H1 (cell line): ENCODE results near the gene ASS1.

Source experiments
- CTCF ChIP-seq, 3 experiments: IDR thresholded peaks; 1 replicate in 2 of 3; 2 replicates in 1 of 3; pipeline versions ENCODE4 v1.5.1 to v1.6.1; 2011; ENCODE audit warnings: low read length in 3 of 3, mild to moderate bottlenecking in 3 of 3, inconsistent platforms in 2 of 3, low read depth in 1 of 3, moderate library complexity in 1 of 3; ENCODE audit not compliant: insufficient read depth in 1 of 3; ENCODE audit errors: control extremely low read depth in 1 of 3
- EP300 ChIP-seq, 2 experiments: IDR thresholded peaks; 1 replicate in 1 of 2; 2 replicates in 1 of 2; pipeline ENCODE4 v1.6.1; 2011 to 2012; ENCODE audit warnings: low read depth in 2 of 2, low read length in 2 of 2, mild to moderate bottlenecking in 2 of 2, borderline replicate concordance in 1 of 2, inconsistent platforms in 1 of 2, moderate library complexity in 1 of 2
- HDAC2 ChIP-seq, 2 experiments: fragments of 300-600 bp in 1 of 2; sonication (generic) in 1 of 2; IDR thresholded peaks; 2 replicates each; pipeline ENCODE4 v1.6.1; 2011 to 2012; ENCODE audit warnings: low read depth in 2 of 2, low read length in 2 of 2, mild to moderate bottlenecking in 2 of 2, moderate library complexity in 2 of 2, borderline replicate concordance in 1 of 2, inconsistent platforms in 1 of 2
- RFX5 ChIP-seq: IDR thresholded peaks from 2 replicates; pipeline ENCODE4 v1.6.1; 2011; ENCODE audit warnings: low read depth, low read length, improper control_type of control experiment, borderline replicate concordance
- SAP30 ChIP-seq: fragments of 300-600 bp; sonication (generic); IDR thresholded peaks from 2 replicates; pipeline ENCODE4 v1.7.1; 2012; ENCODE audit warnings: low read length, moderate library complexity, mild to moderate bottlenecking, inconsistent platforms; ENCODE audit not compliant: insufficient read depth, insufficient replicate concordance
- TBP ChIP-seq: IDR thresholded peaks from 2 replicates; pipeline ENCODE4 v1.6.1; 2011; ENCODE audit warnings: low read depth, low read length, improper control_type of control experiment
- TEAD4 ChIP-seq: IDR thresholded peaks from 2 replicates; pipeline ENCODE4 v1.6.1; 2012; ENCODE audit warnings: low read depth, low read length, inconsistent platforms, mixed read lengths
- TF ChIP-seq, protein P1 (sequence below): fragments of 300-600 bp; sonication (generic); IDR thresholded peaks from 2 replicates; pipeline ENCODE4 v1.7.1; 2012; ENCODE audit warnings: low read length, moderate library complexity, mild to moderate bottlenecking, inconsistent platforms; ENCODE audit not compliant: insufficient replicate concordance

DNA sequence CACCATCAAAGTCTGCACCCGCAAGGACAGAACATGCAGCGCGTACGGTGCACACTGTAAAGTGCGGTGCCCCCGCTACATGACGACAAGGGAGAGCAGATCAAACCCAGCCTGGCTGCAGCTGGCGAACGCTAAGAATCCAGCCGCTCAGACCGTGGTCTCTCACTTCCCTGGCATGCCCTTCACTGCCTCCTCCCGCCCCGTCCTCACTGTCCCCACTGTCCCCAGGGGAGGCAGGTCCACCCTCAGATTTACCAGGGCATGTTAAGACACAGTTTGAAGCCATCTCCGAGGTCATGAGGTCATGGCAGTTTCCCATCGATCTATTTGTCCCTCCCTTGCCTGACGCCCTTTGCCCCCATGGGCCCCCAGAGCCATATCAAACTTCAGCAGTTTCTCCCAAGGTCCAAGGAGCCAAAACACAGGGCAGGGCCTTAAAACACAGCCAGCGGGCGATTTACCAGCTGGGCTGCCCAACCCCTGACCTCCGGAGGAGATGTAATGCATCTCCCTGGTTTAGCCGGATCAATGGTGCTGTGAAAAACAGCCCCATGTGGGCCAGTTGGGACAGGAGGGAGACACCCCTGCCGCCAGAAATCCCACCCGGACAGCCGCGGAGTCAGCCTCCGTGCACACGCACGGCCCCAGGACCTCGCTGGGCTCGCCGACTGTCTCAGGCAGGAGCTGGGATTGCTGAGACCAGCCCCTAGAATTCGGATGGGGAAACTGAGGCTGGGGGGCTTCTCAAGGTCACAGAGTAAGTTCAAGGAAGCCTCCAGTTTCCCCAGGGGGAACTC, 82.3 kb downstream of the ASS1 start:
- no peak for TF ChIP-seq RFX5
- no peak for TF ChIP-seq TBP
- no peak for TF ChIP-seq CTCF (IDR thresholded peaks at IDR 0.05; ENCODE audit: control extremely low read depth in 1 of 3, insufficient read depth in 1 of 3, low read depth in 1 of 3, low read length in 3 of 3)
- no peak for TF ChIP-seq SAP30
- TF ChIP-seq, protein P1, sequence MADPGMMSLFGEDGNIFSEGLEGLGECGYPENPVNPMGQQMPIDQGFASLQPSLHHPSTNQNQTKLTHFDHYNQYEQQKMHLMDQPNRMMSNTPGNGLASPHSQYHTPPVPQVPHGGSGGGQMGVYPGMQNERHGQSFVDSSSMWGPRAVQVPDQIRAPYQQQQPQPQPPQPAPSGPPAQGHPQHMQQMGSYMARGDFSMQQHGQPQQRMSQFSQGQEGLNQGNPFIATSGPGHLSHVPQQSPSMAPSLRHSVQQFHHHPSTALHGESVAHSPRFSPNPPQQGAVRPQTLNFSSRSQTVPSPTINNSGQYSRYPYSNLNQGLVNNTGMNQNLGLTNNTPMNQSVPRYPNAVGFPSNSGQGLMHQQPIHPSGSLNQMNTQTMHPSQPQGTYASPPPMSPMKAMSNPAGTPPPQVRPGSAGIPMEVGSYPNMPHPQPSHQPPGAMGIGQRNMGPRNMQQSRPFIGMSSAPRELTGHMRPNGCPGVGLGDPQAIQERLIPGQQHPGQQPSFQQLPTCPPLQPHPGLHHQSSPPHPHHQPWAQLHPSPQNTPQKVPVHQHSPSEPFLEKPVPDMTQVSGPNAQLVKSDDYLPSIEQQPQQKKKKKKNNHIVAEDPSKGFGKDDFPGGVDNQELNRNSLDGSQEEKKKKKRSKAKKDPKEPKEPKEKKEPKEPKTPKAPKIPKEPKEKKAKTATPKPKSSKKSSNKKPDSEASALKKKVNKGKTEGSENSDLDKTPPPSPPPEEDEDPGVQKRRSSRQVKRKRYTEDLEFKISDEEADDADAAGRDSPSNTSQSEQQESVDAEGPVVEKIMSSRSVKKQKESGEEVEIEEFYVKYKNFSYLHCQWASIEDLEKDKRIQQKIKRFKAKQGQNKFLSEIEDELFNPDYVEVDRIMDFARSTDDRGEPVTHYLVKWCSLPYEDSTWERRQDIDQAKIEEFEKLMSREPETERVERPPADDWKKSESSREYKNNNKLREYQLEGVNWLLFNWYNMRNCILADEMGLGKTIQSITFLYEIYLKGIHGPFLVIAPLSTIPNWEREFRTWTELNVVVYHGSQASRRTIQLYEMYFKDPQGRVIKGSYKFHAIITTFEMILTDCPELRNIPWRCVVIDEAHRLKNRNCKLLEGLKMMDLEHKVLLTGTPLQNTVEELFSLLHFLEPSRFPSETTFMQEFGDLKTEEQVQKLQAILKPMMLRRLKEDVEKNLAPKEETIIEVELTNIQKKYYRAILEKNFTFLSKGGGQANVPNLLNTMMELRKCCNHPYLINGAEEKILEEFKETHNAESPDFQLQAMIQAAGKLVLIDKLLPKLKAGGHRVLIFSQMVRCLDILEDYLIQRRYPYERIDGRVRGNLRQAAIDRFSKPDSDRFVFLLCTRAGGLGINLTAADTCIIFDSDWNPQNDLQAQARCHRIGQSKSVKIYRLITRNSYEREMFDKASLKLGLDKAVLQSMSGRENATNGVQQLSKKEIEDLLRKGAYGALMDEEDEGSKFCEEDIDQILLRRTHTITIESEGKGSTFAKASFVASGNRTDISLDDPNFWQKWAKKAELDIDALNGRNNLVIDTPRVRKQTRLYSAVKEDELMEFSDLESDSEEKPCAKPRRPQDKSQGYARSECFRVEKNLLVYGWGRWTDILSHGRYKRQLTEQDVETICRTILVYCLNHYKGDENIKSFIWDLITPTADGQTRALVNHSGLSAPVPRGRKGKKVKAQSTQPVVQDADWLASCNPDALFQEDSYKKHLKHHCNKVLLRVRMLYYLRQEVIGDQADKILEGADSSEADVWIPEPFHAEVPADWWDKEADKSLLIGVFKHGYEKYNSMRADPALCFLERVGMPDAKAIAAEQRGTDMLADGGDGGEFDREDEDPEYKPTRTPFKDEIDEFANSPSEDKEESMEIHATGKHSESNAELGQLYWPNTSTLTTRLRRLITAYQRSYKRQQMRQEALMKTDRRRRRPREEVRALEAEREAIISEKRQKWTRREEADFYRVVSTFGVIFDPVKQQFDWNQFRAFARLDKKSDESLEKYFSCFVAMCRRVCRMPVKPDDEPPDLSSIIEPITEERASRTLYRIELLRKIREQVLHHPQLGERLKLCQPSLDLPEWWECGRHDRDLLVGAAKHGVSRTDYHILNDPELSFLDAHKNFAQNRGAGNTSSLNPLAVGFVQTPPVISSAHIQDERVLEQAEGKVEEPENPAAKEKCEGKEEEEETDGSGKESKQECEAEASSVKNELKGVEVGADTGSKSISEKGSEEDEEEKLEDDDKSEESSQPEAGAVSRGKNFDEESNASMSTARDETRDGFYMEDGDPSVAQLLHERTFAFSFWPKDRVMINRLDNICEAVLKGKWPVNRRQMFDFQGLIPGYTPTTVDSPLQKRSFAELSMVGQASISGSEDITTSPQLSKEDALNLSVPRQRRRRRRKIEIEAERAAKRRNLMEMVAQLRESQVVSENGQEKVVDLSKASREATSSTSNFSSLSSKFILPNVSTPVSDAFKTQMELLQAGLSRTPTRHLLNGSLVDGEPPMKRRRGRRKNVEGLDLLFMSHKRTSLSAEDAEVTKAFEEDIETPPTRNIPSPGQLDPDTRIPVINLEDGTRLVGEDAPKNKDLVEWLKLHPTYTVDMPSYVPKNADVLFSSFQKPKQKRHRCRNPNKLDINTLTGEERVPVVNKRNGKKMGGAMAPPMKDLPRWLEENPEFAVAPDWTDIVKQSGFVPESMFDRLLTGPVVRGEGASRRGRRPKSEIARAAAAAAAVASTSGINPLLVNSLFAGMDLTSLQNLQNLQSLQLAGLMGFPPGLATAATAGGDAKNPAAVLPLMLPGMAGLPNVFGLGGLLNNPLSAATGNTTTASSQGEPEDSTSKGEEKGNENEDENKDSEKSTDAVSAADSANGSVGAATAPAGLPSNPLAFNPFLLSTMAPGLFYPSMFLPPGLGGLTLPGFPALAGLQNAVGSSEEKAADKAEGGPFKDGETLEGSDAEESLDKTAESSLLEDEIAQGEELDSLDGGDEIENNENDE, result no peak
- TF ChIP-seq HDAC2 (IDR thresholded peaks at IDR 0.05; ENCODE audit: borderline replicate concordance in 1 of 2, low read depth in 2 of 2, low read length in 2 of 2), result no peak
- TF ChIP-seq TEAD4, result no peak
- no peak for TF ChIP-seq EP300 (IDR thresholded peaks at IDR 0.05; ENCODE audit: borderline replicate concordance in 1 of 2, low read depth in 2 of 2, low read length in 2 of 2)
